Endothelial cell of hepatic sinusoid (primary cell): ENCODE data around the gene ITM2B.
"Not testable (repeated sequence)": the region's sequence is repeated elsewhere in the genome, so short reads cannot be mapped to it uniquely, and the experiment has no call there.

Experiments
- in situ Hi-C: cut with HindIII; loops from 2 replicates; pipeline ENCODE4 v1.10.0; 2017; ENCODE audit warnings: low sequenced_read_pairs

The ITM2B gene

DNA sequence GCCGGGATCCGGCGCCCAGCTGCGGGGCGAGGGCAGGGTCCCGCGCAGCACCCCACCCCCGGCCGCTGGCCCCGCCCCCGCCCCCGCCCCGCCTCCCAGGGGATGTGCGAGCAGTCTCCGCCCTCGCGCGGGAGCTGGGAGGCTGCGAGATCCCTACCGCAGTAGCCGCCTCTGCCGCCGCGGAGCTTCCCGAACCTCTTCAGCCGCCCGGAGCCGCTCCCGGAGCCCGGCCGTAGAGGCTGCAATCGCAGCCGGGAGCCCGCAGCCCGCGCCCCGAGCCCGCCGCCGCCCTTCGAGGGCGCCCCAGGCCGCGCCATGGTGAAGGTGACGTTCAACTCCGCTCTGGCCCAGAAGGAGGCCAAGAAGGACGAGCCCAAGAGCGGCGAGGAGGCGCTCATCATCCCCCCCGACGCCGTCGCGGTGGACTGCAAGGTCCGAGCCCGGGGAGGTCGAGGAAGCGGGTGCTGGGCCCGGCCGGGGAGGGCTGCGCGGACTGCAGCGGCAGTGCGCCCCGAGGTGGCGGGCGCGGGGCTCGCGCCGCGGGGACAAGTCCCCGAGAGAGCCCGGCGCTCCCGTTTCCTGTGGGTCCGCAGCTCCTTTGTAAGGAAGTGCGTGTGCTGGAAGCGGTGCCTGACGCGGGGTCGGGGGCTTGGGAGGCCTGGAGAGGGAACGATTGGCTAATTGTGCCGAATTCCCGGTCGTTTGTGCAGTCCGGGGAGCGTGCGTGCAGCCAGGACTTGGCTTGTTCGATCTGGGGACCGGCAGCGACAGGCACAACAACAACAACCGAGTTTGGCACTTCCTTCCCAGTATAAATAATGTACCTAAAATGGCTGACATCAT, at the start of gene ITM2B:
Gene ITM2B (plus strand): TSS at position 161 of the 843 bp plus-strand sequence. CDS start 155 bp downstream, at position 316.
- in situ Hi-C loops: no loop called here

DNA sequence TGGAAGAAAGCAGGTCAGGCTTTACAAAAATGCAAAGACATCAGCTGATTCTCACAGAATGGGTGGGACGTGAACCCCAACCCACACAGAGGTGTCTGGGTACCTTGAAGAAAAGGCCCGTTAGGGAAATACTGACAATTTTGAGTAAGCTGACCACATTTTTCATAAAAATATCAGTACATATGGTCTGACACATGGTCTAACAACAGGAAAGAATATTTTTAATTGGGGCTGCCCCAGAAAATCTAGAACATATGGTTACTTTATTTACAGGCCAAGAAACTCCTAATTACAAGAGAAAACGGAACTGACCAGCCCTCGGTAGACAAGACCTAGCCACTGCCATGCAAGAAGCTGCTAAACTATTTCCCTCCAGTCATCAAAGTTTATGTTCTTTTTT, 48.7 kb upstream of the ITM2B start:
- in situ Hi-C loops: no loop called here

DNA sequence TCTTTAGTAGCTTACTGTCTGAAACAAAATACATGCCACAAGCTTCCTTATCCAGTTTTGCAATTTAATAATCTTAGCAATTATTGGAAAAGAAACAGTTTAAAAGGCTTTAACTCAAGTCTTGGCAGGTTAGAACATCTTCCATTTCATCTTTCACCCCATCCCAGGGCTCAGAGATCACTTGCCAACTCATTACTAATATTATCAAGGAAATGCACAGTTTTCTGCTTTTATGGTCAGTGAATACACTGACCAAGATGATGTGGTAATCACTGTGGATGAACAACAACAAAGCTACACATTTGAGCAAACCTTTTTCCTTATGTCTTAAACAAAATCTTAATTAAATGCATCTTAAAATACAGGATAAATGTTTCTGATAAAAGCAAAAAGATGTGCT, 48.0 kb upstream of the ITM2B start:
- in situ Hi-C loops: no loop called here

DNA sequence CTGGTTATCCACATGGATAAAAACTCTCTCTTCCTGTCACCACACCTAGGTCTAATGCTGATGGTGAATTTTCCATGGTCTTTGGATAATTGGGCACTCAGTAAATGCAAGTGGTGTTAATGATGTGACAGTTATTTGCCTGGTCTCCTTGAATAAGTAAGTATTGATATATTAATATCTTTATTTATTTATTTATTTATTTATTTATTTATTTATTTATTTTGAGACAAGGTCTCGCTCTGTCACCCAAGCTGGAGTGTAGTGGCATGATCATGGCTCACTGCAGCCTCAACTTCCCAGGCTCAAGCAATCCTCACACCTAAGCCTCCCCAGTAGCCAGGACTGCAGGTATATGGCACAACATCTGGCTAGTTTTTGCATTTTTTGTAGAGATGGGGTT, 46.3 kb upstream of the ITM2B start:
- in situ Hi-C loops: no loop called here

DNA sequence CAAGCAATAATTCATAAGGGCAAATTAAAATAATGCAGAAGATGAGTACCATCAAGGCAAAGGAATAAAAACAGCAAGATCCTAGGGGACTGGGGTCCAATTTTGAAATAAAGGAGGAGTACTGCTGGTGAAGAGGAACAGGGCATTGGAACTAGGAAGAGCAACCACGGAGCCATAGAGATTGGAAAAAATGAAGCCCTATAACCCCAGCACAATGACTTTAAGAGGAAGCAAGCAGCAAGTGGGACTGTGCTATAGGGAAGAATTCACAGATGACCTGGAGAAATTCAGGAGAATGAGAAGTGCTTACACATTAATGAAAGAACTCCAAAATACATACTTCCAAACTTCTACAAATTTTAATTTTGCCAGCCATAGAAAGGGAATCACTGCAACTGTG, 44.9 kb upstream of the ITM2B start:
- in situ Hi-C loops: no loop called here

DNA sequence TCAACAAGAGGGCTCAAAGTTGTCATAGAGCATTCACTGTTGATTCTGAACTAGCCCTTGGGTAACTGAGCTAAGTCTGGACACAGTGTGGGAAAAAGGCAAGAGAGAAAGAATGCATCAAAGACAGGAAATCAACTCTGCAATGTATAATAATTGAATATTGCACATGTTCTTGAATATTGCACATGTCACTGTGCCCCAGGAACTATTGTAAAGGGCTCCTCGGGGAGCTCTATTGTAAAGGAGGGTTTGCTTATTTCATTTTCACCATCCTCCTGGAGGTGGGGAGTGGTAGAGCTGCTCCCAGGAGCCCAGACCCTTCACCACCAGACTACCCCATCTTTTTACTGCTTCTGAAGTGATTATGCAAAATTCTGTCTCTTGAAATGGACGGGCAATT, 44.4 kb upstream of the ITM2B start:
- in situ Hi-C loops: no loop called here

DNA sequence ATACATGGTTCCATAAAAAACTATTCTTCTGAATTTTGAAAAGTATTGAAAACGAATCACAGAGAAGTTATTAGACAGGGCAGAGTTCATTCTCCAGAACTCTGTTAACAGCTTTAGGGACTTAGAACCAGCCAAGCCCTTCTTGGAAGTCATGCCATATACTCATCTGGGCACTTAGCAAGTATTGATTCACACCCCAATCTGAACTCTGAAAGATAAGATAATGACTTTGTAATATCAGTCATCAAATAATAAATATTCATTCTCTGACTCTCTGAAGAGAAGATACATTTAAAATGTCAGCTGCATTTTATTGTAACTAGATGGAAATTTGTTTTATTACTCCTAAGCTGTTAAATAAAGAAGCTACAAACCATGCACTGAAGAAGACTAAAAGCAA, 43.8 kb upstream of the ITM2B start:
- in situ Hi-C loops: no loop called here

DNA sequence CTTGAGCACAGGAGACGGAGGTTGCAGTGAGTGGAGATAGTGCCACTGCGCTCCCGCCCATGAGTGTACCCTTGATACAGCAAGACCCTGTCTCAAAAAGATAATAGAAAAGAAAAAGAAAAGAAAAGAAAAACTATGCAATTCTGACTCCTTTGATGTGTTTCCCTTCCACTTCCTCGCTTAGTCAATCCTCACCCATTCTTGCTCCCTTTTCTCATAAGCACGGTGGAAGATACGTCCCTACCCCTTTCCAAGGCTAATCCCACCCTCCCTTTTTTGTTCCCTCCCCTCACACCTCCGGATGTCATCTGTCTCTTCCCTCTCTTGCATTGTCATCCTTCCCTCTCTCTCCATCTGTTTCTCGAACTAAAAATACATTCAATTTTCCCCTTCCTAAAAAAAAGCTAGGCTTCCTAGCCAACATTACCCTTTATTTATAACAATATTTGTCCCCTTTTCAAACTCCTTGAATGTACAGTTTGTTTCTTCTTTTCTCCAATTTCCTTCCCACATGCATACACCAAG, 40.5 kb upstream of the ITM2B start:
- in situ Hi-C loops: no loop called here

DNA sequence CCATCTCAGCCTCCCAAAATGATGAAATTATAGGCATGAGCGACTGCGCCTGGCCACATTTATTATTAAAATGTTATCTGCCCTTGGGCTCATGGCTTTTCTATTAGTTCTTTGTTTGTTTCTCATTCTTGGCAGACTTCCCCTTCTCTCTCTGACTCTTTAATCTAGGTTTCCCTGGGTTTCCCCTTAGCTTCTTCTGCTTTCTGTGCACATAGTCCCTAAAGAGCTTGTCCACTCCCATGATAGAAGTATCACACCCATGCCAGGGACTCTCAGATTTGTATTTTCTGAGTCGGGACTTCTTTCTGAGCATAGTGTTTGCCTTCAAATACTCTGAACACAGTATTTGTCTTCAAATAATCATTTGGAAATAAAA, 38.6 kb upstream of the ITM2B start:
- in situ Hi-C loops: no loop called here

DNA sequence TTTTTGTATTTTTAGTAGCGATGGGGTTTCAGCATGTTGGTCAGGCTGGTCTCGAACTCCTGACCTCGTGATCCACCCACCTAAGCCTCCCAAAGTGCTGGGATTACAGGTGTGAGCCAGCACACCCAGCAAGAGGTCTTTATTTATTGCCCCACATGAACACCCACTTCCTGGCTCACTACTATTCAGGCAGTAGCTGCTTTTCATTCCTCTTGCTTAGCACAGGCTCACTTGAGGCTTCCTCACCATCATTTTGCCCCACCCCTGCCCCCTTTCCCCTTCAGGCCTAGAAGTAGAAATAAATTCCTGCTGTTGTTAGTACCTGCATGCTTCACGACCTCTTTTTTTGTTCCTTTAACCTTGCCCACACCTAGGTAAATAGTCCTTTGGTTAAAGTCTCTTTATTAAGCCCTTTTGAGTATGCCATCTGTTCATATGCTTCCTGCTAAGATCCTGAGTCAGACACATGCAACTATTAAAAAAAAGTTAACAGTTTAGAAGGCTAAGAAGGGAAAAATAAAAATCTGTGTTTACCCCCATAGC, 33.5 kb upstream of the ITM2B start:
- in situ Hi-C loops: no loop called here

DNA sequence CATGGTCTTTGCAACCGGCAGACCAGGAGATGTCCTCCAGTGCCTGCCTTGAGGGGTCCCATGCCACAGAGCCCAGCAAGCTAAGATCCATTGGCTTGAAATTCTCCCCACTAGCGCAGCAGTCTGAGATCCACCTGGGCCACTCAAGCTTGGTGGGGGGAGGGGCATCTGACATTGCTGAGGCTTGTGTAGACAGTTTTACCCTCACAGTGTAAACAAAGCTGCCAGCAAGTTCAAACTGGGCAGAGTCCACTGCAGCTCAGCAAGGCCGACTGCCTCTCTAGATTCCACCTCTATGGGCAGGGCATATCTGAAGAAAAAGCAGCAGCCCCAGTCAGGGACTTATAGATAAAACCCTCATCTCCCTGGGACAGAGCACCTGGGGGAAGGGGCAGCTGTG, 32.0 kb upstream of the ITM2B start:
- in situ Hi-C loops: loop anchor here (5.0 kb wide), 1 partner anchor 86 kb away; no protein-coding TSS in a partner anchor

DNA sequence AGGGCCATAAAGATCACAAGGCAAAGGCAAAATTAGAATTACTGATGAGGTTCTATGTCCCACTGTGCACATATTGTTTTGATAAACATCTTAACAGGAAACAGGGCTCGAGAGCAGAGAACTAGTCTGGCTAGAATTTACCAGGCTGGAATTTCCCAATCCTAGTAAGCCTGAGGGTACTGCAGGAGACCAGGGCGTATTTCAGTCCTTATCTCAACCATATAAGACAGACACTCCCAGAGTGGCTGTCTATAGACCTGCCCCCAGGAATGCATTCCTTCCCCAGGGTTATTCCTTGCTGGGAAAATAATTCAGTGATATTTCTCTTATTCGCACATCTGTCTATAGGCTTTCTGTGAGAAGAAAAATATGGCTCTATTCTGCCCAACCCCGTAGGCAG, 25.8 kb upstream of the ITM2B start:
- in situ Hi-C loops: not testable (repeated sequence)

DNA sequence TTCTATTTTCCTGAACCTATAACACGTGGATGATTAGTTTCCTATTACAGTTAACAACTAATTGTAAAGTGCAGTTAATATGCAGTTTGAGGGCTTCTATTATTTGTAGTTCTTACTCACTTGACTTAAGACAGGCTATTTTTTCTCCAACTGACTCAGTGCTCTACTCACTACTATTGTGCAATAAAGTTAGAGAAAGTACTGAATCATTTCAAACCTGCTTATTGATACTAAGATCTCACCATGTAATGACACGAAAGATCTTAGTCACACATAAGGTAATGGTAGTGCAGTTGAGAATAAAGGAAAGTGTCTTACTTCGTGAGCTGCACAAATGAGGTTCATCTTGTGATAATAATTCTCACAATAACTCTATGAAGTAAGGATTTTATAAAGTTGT, 22.8 kb upstream of the ITM2B start:
- in situ Hi-C loops: no loop called here

DNA sequence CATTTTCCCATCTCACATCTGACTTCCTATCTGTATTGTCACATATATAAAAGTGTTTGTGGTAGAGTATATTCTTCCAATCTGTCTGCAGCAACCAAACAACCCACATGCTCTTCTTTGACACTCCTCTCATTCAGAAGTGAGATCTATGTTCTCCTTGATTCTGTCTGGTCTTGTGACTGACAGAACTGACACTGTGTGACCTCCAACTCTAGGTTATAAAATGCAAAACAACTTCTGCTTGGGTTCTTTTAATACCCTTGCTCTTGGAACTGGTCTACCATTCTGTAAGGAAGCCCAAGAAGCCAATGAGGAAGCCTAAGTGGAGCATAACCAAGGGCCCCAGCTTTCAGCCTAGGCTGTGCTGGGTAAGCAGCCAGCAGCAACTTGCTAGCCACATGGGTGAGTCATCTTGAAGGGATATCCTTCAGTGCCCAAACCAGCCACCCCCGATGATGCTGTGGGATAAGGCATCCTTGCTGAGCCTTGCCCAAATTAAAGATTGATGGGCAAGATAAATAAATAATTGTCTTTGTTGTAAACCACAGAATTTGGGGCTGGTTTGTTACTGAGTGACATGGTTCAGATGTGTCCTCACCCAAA, 18.4 kb upstream of the ITM2B start:
- in situ Hi-C loops: no loop called here

DNA sequence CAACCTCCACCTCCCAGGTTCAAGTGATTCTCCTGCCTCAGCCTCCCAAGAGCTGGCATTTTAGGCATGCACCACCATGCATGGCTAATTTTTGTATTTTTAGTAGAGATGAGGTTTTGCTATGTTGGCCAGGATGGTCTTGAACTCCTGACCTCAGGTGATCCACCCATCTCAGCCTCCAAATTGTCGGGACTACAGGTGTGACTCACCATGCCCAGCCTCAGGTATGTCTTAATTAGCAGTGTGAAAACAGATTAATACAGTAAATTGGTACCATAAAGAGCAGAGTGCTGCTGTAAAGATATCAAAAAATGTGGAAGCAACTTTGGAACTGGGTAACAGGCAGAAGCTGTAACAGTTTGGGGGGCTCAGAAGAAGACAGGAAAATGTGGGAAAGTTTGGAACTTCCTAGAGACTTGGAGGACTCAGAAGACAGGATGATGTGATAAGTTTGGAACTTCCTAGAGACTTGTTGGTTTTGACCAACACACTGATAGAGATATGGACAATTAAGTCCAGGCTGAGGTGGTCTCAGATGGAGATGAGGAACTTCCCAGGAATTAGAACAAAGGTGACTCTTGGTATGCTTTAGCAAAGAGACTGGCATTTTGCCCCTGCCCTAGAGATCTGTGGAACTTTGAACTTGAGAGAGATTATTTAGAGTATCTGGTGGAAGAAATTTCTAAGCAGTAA, 17.3 kb upstream of the ITM2B start:
- in situ Hi-C loops: not testable (repeated sequence)

DNA sequence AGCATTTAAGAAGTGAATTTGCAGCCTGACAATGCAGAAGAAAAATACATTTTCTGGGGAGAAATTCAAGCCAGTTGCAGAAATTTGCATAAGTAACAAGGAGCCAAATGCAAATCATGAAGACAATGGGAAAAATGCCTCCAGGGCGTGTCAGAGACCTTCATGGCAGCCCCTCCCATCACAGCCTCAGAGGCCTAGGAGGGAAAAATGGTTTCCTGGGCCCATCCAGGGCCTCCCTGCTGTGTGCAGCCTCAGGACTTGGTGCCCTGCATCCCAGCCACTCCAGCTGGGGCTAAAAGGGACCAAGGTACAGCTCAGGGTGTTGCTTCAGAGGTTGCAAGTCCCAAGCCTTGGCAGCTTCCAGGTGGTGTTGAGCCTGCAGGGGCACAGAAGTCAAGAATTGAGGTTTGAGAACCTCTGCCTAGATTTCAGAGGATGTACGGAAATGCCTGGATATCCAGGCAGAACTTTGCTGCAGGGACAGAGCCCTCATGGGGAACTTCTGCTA, 16.7 kb upstream of the ITM2B start:
- in situ Hi-C loops: no loop called here

DNA sequence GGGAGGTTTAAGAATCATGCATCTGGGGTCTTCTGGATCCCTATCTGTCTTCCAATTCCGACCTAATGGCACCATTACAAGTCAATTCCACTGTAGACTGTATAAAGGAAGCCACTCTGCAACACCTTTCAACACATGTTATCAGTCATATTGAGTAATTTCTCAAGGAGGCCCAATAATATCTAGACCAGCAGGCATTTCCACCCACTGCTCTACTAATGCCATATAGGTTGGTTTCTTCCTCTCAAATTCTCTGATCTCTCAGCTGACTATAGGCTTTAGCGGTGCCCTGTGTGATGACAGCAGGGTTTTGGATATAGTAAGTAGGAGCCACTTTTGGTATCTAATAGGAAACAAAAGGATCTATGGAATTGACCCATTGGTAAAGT, 12.4 kb upstream of the ITM2B start:
- in situ Hi-C loops: no loop called here

DNA sequence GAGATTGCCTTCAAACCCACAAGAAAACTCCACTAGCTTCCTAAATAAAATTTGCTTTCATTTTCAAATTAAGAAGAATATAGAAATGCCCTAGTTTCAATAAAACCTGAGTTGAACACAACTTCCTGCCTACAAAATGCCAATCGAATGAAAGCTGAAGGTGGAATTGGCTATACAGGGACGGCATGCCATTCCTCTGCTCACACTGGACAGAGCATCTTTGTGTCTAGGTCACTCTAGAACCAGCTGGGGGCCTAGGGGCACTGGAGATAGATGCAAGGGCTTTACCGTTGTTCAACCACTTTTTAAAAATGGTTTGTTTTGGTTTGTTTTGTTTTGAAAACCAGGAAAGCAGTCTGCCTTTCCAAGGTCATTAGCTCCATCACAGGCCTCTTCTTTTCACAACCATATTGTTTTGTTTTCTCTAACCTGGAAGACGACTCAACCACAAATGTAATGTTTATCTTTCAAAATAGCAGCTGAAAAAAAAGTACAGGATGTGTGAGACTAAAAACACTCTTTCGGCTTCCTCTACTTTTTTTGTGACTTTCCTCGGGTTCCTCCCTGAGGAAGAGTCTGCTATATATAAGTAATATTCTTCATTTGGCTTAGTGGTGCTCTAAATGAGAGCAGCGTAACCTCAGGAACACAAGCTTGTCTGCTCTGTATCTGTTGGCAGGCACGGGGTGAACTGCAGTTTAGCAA, 11.9 kb upstream of the ITM2B start:
- in situ Hi-C loops: no loop called here

DNA sequence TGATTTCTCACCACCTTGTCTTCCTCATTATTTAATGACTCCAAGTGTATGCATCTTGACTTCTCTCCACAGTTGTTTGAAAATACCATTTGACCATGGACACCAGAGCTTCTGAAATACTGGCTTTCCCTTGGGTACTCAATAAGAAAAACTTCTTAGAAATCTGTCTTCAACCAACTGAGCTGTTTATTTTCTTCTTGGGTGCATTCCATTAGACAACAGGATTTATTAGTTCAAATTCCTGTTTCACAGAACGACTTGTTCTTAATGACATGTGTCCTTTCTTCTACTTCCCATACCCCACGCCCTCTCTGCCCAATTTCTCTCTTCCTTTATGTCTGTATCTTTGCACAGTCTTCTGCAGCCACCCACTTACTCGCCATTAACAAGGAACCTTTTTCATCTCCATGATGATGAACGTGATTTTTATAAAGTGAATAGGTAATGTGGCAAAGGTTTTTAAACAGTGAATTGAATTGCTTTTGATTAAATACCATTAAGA, 11.3 kb upstream of the ITM2B start:
- in situ Hi-C loops: no loop called here
